Activated CD4-positive, alpha-beta T cell treated with anti-CD3 and anti-CD28 coated beads, Interleukin-2, amount 10 ng/mL, durations not matched to agents 24 days and 14 days (primary cell): ENCODE data around the gene UNC13D. TPM values are rescaled to one million over a fixed set of nuclear protein-coding genes. Genes with fewer than 3 reads are reported as not detected.
"Not testable (repeated sequence)": the region's sequence is repeated elsewhere in the genome, so short reads cannot be mapped to it uniquely, and the experiment has no call there.

ENCODE experiments used
- DNase-seq: peaks from one replicate; pipeline ENCODE4 v3.0.0; 2022
- H3K27ac Mint-ChIP-seq: one replicate; pipeline ENCODE4 v1.8.0; 2022; ENCODE audit warnings: mild to moderate bottlenecking, mixed read lengths
- H3K27me3 Mint-ChIP-seq: one replicate; pipeline ENCODE4 v1.8.0; 2022; ENCODE audit warnings: mixed read lengths
- H3K36me3 Mint-ChIP-seq: one replicate; pipeline ENCODE4 v1.8.0; 2022; ENCODE audit warnings: low read depth, mild to moderate bottlenecking, mixed read lengths
- H3K4me1 Mint-ChIP-seq: one replicate; pipeline ENCODE4 v1.8.0; 2021; ENCODE audit warnings: mixed read lengths
- H3K4me3 Mint-ChIP-seq: one replicate; pipeline ENCODE4 v1.8.0; 2022; ENCODE audit warnings: mild to moderate bottlenecking, moderate library complexity, mixed read lengths
- H3K9me3 Mint-ChIP-seq: one replicate; pipeline ENCODE4 v1.8.0; 2021; ENCODE audit warnings: mixed read lengths
- intact Hi-C: fragments of 100-400 bp; cut with micrococcal nuclease; formaldehyde crosslinking; loops from one replicate; pipeline ENCODE4 v1.15.1; 2023
- total RNA-seq: library from RNA; stranded (reverse); gene quantifications from 2 replicates; pipeline ENCODE4 v1.2.3, GENCODE V29; 2022

Gene UNC13D
- total RNA-seq, 1 donor from 2014 or later = 161 TPM

DNA sequence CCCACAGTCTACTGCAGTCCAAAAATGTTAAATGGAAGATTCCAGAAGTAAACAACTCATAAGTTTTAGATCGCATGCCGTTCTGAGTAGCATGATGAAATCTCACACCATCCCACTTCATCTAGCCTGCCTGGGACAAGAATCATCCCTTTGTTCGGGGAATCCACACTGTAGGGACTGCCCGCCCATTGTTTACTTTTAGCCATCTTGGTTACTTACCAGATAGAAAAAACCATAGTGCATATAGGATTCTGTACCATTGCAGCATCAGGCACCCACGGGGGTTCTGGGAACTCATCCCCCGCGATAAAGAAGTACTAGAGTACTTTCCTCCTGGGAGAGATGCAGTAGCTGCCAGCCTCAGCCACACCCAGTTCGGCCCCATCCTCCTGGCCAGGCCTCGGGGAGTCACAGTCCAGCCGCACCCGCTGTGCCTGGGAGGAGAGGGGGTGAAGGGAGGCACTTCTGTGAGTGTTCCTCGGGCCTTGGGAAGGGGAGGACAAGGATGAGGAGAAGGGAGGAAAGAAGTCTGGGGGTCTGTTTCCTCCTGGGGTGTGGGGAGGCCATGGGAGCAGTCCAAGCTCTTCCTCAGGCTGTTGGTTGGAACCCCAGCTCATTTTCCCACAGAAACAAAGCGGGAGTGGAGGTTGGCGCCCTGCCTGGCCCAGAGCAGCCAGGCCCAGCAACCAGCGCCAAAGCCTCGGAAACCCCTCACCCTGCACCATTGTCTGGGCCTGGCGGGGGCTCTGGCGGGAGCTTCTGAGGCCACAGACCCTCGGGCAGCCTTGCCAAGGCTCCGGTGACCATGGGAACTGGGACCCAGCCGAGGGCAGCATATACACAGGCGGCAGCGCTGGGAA lies 25.3 kb upstream of the UNC13D start:
- Mint-ChIP-seq H3K27ac (no peak overlapping the region), H3K4me3 (no peak overlapping the region), H3K36me3 (no peaks in the 10 kb centered on the region), H3K4me1 (peaks cover 28% of the 10 kb centered on the region), H3K9me3 (no peaks in the 10 kb centered on the region), H3K27me3 (no peaks in the 10 kb centered on the region)
- DNase-seq = no peak
- intact Hi-C loops = no loop called here

DNA sequence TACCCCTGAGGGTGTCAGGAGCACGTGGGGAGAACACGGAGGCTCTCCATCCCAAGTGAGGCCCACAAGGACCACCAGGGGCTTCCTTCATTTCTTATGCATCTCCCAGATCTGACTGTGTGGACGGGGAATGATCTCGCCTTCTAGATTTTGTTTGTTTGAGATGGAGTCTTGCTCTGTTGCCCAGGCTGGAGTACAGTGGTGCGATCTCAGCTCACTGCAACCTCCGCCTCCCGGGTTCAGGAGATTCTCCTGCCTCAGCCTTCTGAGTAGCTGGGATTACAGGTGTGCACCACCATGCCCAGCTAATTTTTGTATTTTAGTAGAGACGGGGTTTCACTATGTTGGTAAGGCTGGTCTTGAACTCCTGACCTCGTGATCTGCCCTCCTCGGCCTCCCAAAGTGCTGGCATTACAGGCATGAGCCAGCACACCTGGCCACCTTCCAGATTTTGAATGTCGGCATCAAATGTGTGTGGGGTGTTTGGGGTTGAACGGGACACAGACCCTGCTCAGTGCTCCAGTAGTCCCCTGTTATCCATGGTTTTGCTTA lies 24.6 kb upstream of the UNC13D start:
- H3K36me3 Mint-ChIP-seq, intact Hi-C loops, DNase-seq, H3K9me3 Mint-ChIP-seq, H3K4me3 Mint-ChIP-seq, H3K27ac Mint-ChIP-seq, H3K27me3 Mint-ChIP-seq: not testable (repeated sequence)
- peaks cover 31% of the 10 kb centered on the region for H3K4me1 Mint-ChIP-seq

GRCh38 chr17:75865404-75866188 lies 21.4 kb upstream of the UNC13D start:
- Mint-ChIP-seq H3K27ac (peak overlapping the region; percentile 66), H3K4me3 (peak overlapping the region; percentile 39), H3K4me1 (peaks cover 28% of the 10 kb centered on the region)
- H3K9me3 Mint-ChIP-seq, H3K27me3 Mint-ChIP-seq, intact Hi-C loops, DNase-seq, H3K36me3 Mint-ChIP-seq: not testable (repeated sequence)

GRCh38 chr17:75864887-75865286 lies 20.7 kb upstream of the UNC13D start:
- H3K4me1 Mint-ChIP-seq = peaks cover 28% of the 10 kb centered on the region
- intact Hi-C loops = loop anchor here (1.0 kb wide), 1 partner anchor 12 kb away; no protein-coding TSS in a partner anchor
- H3K27me3 Mint-ChIP-seq, H3K36me3 Mint-ChIP-seq, H3K9me3 Mint-ChIP-seq: not testable (repeated sequence)
- peak; percentile 69 for DNase-seq
- H3K4me3 Mint-ChIP-seq = peak overlapping the region; percentile 60
- H3K27ac Mint-ChIP-seq = peak overlapping the region; percentile 86

- Mint-ChIP-seq H3K4me1 (peaks cover 28% of the 10 kb centered on the region), H3K9me3 (no peaks in the 10 kb centered on the region), H3K4me3 (peak overlapping the region; percentile 60), H3K36me3 (no peaks in the 10 kb centered on the region), H3K27ac (peak overlapping the region; percentile 86), H3K27me3 (no peaks in the 10 kb centered on the region)
- intact Hi-C loops = loop anchor here (1.0 kb wide), 1 partner anchor 13 kb away; no protein-coding TSS in a partner anchor
- DNase-seq = peak; percentile 90
Observed at GRCh38 chr17:75864448-75864871, 20.3 kb upstream of the UNC13D start.

DNA sequence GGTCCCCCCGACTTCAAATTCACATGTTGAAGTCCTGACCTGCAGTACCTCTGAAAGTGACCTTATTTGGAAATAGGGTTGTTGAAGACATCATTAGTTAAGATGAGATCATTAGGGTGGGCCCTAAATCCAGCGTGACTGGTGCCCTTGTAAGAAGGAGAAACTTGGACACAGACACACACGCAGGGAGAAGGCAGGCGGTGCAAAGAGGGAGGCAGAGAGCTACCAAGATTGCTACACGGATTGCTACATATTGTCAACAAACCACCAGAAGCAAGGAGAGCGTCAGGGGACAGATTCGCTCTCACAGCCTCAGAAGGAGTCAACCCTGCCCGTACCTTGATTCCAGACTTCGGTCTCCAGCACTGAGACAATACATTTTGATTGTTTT lies 17.7 kb upstream of the UNC13D start:
- H3K9me3 Mint-ChIP-seq = no peaks in the 10 kb centered on the region
- H3K36me3 Mint-ChIP-seq = no peaks in the 10 kb centered on the region
- no peak overlapping the region for H3K4me3 Mint-ChIP-seq
- H3K27ac Mint-ChIP-seq = no peak overlapping the region
- intact Hi-C loops = no loop called here
- peaks cover 42% of the 10 kb centered on the region for H3K4me1 Mint-ChIP-seq
- no peaks in the 10 kb centered on the region for H3K27me3 Mint-ChIP-seq
- DNase-seq = no peak

- H3K27me3 Mint-ChIP-seq, DNase-seq, intact Hi-C loops, H3K4me3 Mint-ChIP-seq, H3K9me3 Mint-ChIP-seq, H3K36me3 Mint-ChIP-seq: not testable (repeated sequence)
- Mint-ChIP-seq H3K4me1 (peaks cover 37% of the 10 kb centered on the region), H3K27ac (peak overlapping the region; percentile 72)
Observed at GRCh38 chr17:75859358-75859757, 15.2 kb upstream of the UNC13D start.

- H3K27ac Mint-ChIP-seq = peak overlapping the region; percentile 92
- DNase-seq = no peak
- no peak overlapping the region for H3K4me3 Mint-ChIP-seq
- peaks cover 3% of the 10 kb centered on the region for H3K36me3 Mint-ChIP-seq
- H3K27me3 Mint-ChIP-seq = no peaks in the 10 kb centered on the region
- intact Hi-C loops = no loop called here
- no peaks in the 10 kb centered on the region for H3K9me3 Mint-ChIP-seq
- H3K4me1 Mint-ChIP-seq = peaks cover 34% of the 10 kb centered on the region
Observed at GRCh38 chr17:75856062-75856756, 12.0 kb upstream of the UNC13D start.

DNA sequence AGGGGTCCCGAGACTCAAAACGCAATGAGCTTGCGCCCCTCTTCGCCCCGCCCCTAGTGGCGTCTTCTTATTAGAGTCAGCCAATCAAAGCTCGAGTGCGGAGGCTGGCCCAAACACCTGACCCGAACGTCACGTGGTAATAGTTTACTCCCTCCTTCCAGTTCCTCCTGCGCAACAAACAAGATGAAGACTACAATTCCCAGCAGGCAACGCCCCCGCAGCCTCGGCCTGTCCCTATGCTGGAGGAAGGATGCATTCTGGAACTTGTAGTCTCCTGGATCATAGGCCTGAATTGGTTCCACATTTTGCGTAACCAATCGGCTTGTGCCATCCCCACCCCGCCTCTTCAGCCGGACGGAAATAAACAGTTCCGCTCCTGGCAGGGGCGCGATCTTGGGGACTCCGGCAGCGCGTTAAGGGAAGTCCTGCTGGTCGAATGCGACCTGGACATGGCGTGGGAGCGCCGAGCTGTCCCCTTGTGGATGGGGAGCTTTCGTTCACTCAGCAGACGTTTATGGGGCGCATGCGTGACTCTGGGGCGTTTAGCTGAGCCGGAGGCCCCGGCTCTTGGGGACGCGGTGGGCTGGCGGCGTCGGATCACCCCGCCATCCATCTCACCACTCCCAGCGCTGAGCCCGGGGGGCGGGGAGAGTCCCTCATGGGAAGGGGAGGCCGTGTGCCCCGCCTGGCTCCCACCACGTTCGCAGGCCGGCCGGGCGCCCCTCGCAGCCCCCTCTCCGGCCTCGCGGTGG lies 11.3 kb upstream of the UNC13D start, which contains the start of gene WBP2:
WBP2 (minus strand) TSS at position 26 of the 752 bp plus-strand sequence. CDS start 38 bp downstream, outside the sequence.
- DNase-seq = peak; percentile 99
- Mint-ChIP-seq H3K27me3 (no peaks in the 10 kb centered on the region), H3K4me1 (peaks cover 31% of the 10 kb centered on the region), H3K36me3 (peaks cover 6% of the 10 kb centered on the region), H3K4me3 (no peak within 1 kb of the TSS), H3K9me3 (no peaks in the 10 kb centered on the region), H3K27ac (peak within 1 kb of the TSS; percentile 92)
- intact Hi-C loops = loop anchor here (1.0 to 2.0 kb wide), 6 partner anchors 11 to 123 kb away; partner anchors contain the start of genes ACOX1, MRPL38, TEN1 and UNC13D

DNA sequence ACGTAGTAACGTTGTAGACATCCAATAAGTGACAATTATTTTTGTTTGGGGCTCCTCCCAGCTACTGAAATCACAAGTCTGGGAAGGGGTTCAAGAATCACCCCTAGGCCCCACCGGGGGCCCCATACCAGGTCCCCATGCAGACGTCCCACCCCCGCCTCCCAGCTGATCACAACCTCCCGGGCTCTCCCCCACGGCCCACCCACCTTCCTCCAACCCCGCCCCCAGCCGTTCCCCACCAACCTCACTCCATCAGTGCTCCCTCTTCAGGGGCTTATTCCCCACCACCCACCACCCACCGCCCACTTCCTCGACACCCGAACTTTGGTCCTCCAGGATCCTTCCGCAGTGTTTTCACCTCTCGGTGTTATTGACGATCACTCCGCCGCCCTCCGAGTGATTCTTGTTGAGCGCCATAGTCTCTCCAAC lies 10.7 kb upstream of the UNC13D start:
- Mint-ChIP-seq H3K4me3 (no peak overlapping the region), H3K36me3 (peaks cover 8% of the 10 kb centered on the region), H3K27me3 (no peaks in the 10 kb centered on the region), H3K4me1 (peaks cover 31% of the 10 kb centered on the region), H3K9me3 (no peaks in the 10 kb centered on the region), H3K27ac (no peak overlapping the region)
- intact Hi-C loops = loop anchor here (1.0 to 2.0 kb wide), 6 partner anchors 11 to 124 kb away; partner anchors contain the start of genes ACOX1, MRPL38, TEN1 and UNC13D
- DNase-seq = no peak

GRCh38 chr17:75854101-75854748 lies 10.0 kb upstream of the UNC13D start:
- H3K27me3 Mint-ChIP-seq = no peaks in the 10 kb centered on the region
- DNase-seq = peak; percentile 69
- peaks cover 29% of the 10 kb centered on the region for H3K4me1 Mint-ChIP-seq
- peaks cover 13% of the 10 kb centered on the region for H3K36me3 Mint-ChIP-seq
- H3K9me3 Mint-ChIP-seq = no peaks in the 10 kb centered on the region
- H3K27ac Mint-ChIP-seq = no peak overlapping the region
- no peak overlapping the region for H3K4me3 Mint-ChIP-seq
- intact Hi-C loops = loop anchor here (2.0 kb wide), 1 partner anchor 125 kb away; the partner anchor contains the start of genes ACOX1 and TEN1

DNA sequence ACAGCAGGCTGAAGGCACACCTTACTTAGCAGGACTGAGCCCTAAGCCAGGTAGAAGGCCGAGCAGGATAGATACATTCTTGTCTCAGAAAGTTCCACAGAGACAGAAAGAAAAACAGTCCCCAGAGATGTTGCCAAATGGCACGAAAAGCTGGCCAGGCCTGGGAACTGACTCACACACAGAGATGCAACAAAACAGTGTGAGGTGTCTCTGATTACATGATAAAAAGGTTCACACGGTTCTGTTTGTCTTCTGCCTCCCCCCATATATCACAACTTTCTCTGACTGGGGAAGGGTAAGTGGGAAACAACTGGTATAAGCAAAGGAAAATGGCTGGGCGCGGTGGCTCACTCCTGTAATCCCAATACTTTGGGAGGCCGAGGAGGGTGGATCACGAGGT lies 9.2 kb upstream of the UNC13D start:
- Mint-ChIP-seq H3K9me3 (no peaks in the 10 kb centered on the region), H3K4me3 (peak overlapping the region; percentile 51), H3K4me1 (peaks cover 27% of the 10 kb centered on the region), H3K36me3 (peaks cover 16% of the 10 kb centered on the region), H3K27ac (no peak overlapping the region), H3K27me3 (no peaks in the 10 kb centered on the region)
- no peak for DNase-seq
- intact Hi-C loops = no loop called here
